Measurements from ENCODE around the gene TOX4.

- no peak for TF ChIP-seq CTCF (IDR thresholded peaks at IDR 0.05)
- no peak for TF ChIP-seq POLR2A (IDR thresholded peaks at IDR 0.05)
Measured at GRCh38 chr14:21496453-21496852, 19.5 kb downstream of the TOX4 start.
